H7 (cell line): ENCODE measurements around the gene FGF14. TPM values are rescaled to one million over a fixed set of nuclear protein-coding genes. Genes with fewer than 3 reads are reported as not detected.
"Not testable (repeated sequence)": the region's sequence is repeated elsewhere in the genome, so short reads cannot be mapped to it uniquely, and the experiment has no call there.

Experiments
- DNase-seq: peaks from one replicate; pipeline ENCODE4 v3.0.0; 2012
- H3K27me3 ChIP-seq: 2 replicates; pipeline ENCODE4 v1.6.0; 2011; ENCODE audit warnings: mild to moderate bottlenecking, low read length; ENCODE audit not compliant: control insufficient read depth, insufficient read depth
- H3K36me3 ChIP-seq: replicated peaks from 2 replicates; pipeline ENCODE4 v1.5.1; 2011; ENCODE audit warnings: low read length; ENCODE audit not compliant: control insufficient read depth, insufficient read depth
- H3K4me3 ChIP-seq: 2 replicates; pipeline ENCODE4 v1.5.1; 2011; ENCODE audit warnings: low read depth, mild to moderate bottlenecking, control low read depth, low read length, moderate library complexity; ENCODE audit not compliant: insufficient read depth
- total RNA-seq: library from RNA; depleted of rRNA; stranded (reverse); fragments of >200 nt; shearing (Covaris generic); gene quantifications from 2 replicates; pipeline ENCODE4 v1.2.3, GENCODE V29; 2014

The FGF14 gene
- total RNA-seq, 1 experiment from 2014 or later, result 0.73 TPM

- not testable (repeated sequence) for H3K27me3 ChIP-seq, H3K4me3 ChIP-seq, H3K36me3 ChIP-seq, DNase-seq
Measured at GRCh38 chr13:101837778-101838177, 564.1 kb downstream of the FGF14 start.

- no peaks in the 10 kb centered on the region for H3K36me3 ChIP-seq
- no peak overlapping the region for H3K4me3 ChIP-seq
Measured at GRCh38 chr13:101837288-101837687, 564.6 kb downstream of the FGF14 start.

GRCh38 chr13:101835920-101836319 is 565.9 kb downstream of the FGF14 start:
- DNase-seq, result no peak
- Histone ChIP-seq H3K27me3 (no peaks in the 10 kb centered on the region), H3K36me3 (no peaks in the 10 kb centered on the region), H3K4me3 (no peak overlapping the region)

More at GRCh38 chr13:101837288-101837687, 564.6 kb downstream of the FGF14 start:
- no peak for DNase-seq
- no peaks in the 10 kb centered on the region for H3K27me3 ChIP-seq

DNA sequence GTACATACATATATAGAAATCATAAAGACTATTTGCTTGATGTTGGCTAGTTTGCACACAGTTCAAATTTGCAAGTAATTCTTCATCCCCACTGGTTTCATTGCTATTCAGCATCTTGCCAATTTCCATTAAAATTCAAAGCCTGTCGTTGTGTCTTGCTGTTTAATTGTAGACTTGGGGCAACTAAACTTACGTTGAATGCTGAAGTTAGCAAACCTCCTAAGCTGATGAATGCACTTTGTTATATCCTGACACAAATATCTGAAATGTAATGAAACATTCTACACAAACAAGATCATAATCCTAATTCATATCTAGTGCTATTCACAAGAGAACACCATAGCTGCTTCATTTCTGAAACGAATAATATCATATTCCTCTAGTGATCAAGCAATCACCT is 568.2 kb downstream of the FGF14 start:
- Histone ChIP-seq H3K27me3 (no peaks in the 10 kb centered on the region), H3K4me3 (no peak overlapping the region), H3K36me3 (no peaks in the 10 kb centered on the region)
- no peak for DNase-seq

- H3K36me3 ChIP-seq, result no peaks in the 10 kb centered on the region
- no peak overlapping the region for H3K4me3 ChIP-seq
- no peak for DNase-seq
- H3K27me3 ChIP-seq, result no peaks in the 10 kb centered on the region
Measured at GRCh38 chr13:101830035-101830434, 571.8 kb downstream of the FGF14 start.

DNA sequence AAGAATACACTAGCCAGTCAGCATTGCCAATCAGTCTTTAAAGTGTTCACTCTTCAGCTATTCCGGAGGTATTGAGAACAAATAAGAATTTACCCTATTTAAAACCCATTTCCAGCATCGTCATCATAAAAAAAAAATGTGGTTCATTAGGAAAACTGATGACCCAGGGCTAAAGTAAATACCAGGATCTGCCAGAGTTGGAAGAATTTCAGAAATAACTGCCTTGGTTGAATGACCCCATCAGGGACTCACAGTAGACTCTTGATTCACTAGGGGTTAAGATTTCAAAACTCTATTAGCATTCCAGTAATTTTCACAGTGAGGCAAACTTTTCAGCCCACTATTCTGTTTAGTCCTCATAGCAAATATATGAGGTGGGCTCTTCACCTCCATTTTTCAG is 572.4 kb downstream of the FGF14 start:
- no peaks in the 10 kb centered on the region for H3K27me3 ChIP-seq

DNA sequence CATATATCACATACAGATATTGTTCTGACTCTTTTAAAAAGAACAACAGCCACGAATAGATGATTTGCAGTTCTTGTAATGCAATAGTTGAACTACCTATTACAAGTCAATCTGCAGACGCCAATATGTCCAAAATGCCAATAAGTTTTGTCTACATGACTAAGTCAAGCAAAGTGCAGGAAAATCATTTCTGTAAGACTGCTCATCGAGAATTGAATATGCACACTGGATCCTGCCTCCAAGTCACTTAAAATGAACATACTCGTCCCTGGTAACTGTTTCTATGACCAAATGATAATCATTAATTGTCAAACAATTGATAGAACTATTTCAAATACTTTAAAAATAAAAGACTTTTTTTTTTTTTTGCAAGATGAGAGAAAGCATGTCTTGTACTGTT is 573.7 kb downstream of the FGF14 start:
- H3K4me3 ChIP-seq, result no peak overlapping the region
- no peak for DNase-seq
- H3K27me3 ChIP-seq, result no peaks in the 10 kb centered on the region
- no peaks in the 10 kb centered on the region for H3K36me3 ChIP-seq

More for the DNA sequence above, 572.4 kb downstream of the FGF14 start:
- DNase-seq, result no peak
- no peaks in the 10 kb centered on the region for H3K36me3 ChIP-seq
- H3K4me3 ChIP-seq, result no peak overlapping the region

DNA sequence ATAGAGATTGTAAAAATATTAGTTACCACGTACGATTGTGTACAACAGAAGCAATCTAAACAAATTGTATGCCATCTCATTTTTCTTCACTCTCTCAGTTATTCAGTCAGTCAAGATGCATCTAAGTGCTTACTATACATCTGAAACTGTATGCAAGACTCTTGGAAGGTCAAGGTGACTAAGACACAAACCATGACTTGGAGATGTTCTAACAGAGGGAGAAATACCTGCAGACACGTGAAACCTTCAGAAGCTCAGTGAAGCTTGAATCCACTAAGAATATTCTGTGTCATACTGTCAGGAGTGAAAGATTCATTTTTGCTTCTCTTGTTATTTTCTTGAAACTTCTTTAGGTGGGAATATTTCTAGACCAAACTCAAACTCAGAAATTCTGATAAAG is 584.0 kb downstream of the FGF14 start:
- no peaks in the 10 kb centered on the region for H3K36me3 ChIP-seq
- no peak overlapping the region for H3K4me3 ChIP-seq
- no peaks in the 10 kb centered on the region for H3K27me3 ChIP-seq
- no peak for DNase-seq

- DNase-seq, result no peak
- H3K36me3 ChIP-seq, result no peaks in the 10 kb centered on the region
Measured at GRCh38 chr13:101811881-101812280, 590.0 kb downstream of the FGF14 start.

GRCh38 chr13:101811284-101811839 is 590.5 kb downstream of the FGF14 start:
- no peaks in the 10 kb centered on the region for H3K27me3 ChIP-seq
- H3K36me3 ChIP-seq, result no peaks in the 10 kb centered on the region
- no peak overlapping the region for H3K4me3 ChIP-seq
- DNase-seq, result no peak

More at GRCh38 chr13:101811881-101812280, 590.0 kb downstream of the FGF14 start:
- Histone ChIP-seq H3K4me3 (no peak overlapping the region), H3K27me3 (no peaks in the 10 kb centered on the region)

- Histone ChIP-seq H3K36me3 (no peaks in the 10 kb centered on the region), H3K27me3 (no peaks in the 10 kb centered on the region), H3K4me3 (no peak overlapping the region)
- DNase-seq, result no peak
Measured at GRCh38 chr13:101799196-101799595, 602.7 kb downstream of the FGF14 start.

DNA sequence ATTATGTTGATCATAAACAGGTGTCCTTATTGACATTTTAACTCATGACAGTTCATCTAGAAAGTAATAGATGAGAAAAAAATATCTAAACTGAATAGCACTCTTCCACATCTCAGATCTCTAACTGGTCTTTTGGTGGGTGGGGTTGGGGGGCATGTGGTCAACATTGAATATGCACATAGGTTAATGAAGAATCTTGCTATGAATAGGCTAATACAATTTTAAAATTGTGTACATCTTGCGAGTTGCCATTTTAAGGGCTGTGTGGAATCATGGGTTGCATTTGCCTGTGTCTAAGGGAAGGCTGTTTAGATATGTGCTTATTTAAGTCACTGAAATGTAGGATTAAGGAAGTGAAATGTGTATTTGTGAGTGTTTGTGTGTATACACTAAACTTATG is 603.4 kb downstream of the FGF14 start:
- no peaks in the 10 kb centered on the region for H3K27me3 ChIP-seq
- DNase-seq, result no peak
- H3K4me3 ChIP-seq, result no peak overlapping the region
- H3K36me3 ChIP-seq, result no peaks in the 10 kb centered on the region

GRCh38 chr13:101795460-101795859 is 606.4 kb downstream of the FGF14 start:
- no peaks in the 10 kb centered on the region for H3K36me3 ChIP-seq
- DNase-seq, result no peak
- no peaks in the 10 kb centered on the region for H3K27me3 ChIP-seq
- H3K4me3 ChIP-seq, result no peak overlapping the region

DNA sequence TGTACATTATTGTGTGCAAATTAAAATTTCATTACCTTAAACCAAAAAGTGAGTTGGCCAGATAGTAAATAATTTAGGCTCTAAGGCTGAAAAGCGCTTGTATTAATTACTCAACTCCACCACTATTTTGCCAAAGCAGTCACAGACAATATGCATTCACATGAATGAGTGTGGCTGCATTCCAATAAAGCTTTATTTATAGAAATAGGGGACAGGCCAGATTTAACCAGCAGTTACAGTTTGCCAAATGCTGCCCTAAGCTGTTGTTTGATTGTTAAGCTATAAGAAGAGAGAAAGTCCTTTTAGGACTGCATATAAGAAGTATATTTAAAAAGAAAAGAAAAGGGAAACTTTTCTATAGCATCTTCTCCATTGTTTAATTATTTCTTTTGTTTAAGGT is 606.8 kb downstream of the FGF14 start:
- Histone ChIP-seq H3K4me3 (no peak overlapping the region), H3K27me3 (no peaks in the 10 kb centered on the region), H3K36me3 (no peaks in the 10 kb centered on the region)
- no peak for DNase-seq

- DNase-seq, result no peak
- Histone ChIP-seq H3K27me3 (no peaks in the 10 kb centered on the region), H3K36me3 (no peaks in the 10 kb centered on the region), H3K4me3 (no peak overlapping the region)
Measured at GRCh38 chr13:101792189-101792588, 609.7 kb downstream of the FGF14 start.

GRCh38 chr13:101785858-101786257 is 616.0 kb downstream of the FGF14 start:
- Histone ChIP-seq H3K4me3 (no peak overlapping the region), H3K36me3 (no peaks in the 10 kb centered on the region), H3K27me3 (no peaks in the 10 kb centered on the region)
- peak; percentile 13 for DNase-seq
